Fibroblast of lung (primary cell): Measurements from ENCODE around the gene HERC2. TPM values are rescaled to one million over a fixed set of nuclear protein-coding genes. Genes with fewer than 3 reads are reported as not detected.
"Not testable (repeated sequence)": the region's sequence is repeated elsewhere in the genome, so short reads cannot be mapped to it uniquely, and the experiment has no call there.

Experiments
- DNase-seq, 2 donors: peaks; one replicate each; pipeline versions ENCODE4 v3.0.0 to v3.0.0-alpha.2; 2010; ENCODE audit warnings: low read depth in 2 of 2
- H2AFZ ChIP-seq: 2 replicates; pipeline ENCODE4 v1.5.1; 2012; ENCODE audit warnings: low read length, control low read depth, inconsistent platforms
- H3K27ac ChIP-seq: 2 replicates; pipeline ENCODE4 v1.5.1; 2011; ENCODE audit warnings: low read length, control low read depth; ENCODE audit not compliant: insufficient read depth
- H3K27me3 ChIP-seq: 2 replicates; pipeline ENCODE4 v1.5.1; 2011; ENCODE audit warnings: mild to moderate bottlenecking, low read length; ENCODE audit not compliant: control insufficient read depth, insufficient read depth
- H3K36me3 ChIP-seq: 2 replicates; pipeline ENCODE4 v1.5.1; 2011; ENCODE audit warnings: low read length; ENCODE audit not compliant: control insufficient read depth, insufficient read depth
- H3K4me1 ChIP-seq: 2 replicates; pipeline ENCODE4 v1.5.1; 2011; ENCODE audit warnings: low read length; ENCODE audit not compliant: control insufficient read depth, insufficient read depth; ENCODE audit errors: extremely low read depth
- H3K4me2 ChIP-seq: 2 replicates; pipeline ENCODE4 v1.5.1; 2011; ENCODE audit warnings: low read length, control low read depth; ENCODE audit not compliant: insufficient read depth; ENCODE audit errors: extremely low read depth
- H3K4me3 ChIP-seq, 4 experiments: fragments of 200-600 bp in 1 of 4; sonication (generic) in 1 of 4; replicated peaks in 1 of 4; 2 replicates each; pipeline ENCODE4 v1.5.1; 2011 to 2016; ENCODE audit warnings: low read length in 4 of 4, low read depth in 3 of 4, mild to moderate bottlenecking in 3 of 4, control low read depth in 2 of 4, inconsistent platforms in 1 of 4, mixed read lengths in 1 of 4; ENCODE audit not compliant: insufficient read depth in 1 of 4; ENCODE audit errors: control extremely low read depth in 1 of 4
- H3K79me2 ChIP-seq: 2 replicates; pipeline ENCODE4 v1.5.1; 2012; ENCODE audit warnings: mild to moderate bottlenecking, low read length, inconsistent platforms; ENCODE audit not compliant: control insufficient read depth, insufficient read depth
- H3K9ac ChIP-seq: 2 replicates; pipeline ENCODE4 v1.5.1; 2011; ENCODE audit warnings: mild to moderate bottlenecking, low read length, control low read depth; ENCODE audit not compliant: insufficient read depth
- H3K9me3 ChIP-seq: 2 replicates; pipeline ENCODE4 v1.5.1; 2012; ENCODE audit warnings: low read depth, low read length; ENCODE audit not compliant: control insufficient read depth, insufficient read depth
- H4K20me1 ChIP-seq: 2 replicates; pipeline ENCODE4 v1.5.1; 2011; ENCODE audit warnings: low read length; ENCODE audit not compliant: control insufficient read depth, insufficient read depth; ENCODE audit errors: extremely low read depth
- EZH2 ChIP-seq: IDR thresholded peaks from 2 replicates; pipeline ENCODE4 v1.5.1; 2012; ENCODE audit warnings: low read length, control low read depth, mild to moderate bottlenecking; ENCODE audit errors: missing control alignments
- polyA plus RNA-seq, 2 donors: library from polyadenylated mRNA; depleted of rRNA in 1 of 2; stranded (reverse) in 1 of 2; unstranded in 1 of 2; fragments of >200 nt; gene quantifications; 2 replicates each; pipeline ENCODE4 v1.2.1, GENCODE V29; 2011 to 2012; ENCODE audit warnings: missing spikeins in 1 of 2
- total RNA-seq: library from RNA; depleted of rRNA; stranded (reverse); fragments of >200 nt; gene quantifications from 2 replicates; pipeline ENCODE4 v1.2.1, GENCODE V29; 2014
- TF ChIP-seq, protein P1 (sequence below), 2 donors: IDR thresholded peaks in 1 of 2; conservative IDR thresholded peaks in 1 of 2; 1 replicate in 1 of 2; 2 replicates in 1 of 2; pipeline ENCODE4 v1.5.1; 2011 to 2012; ENCODE audit warnings: low read length in 2 of 2, control low read depth in 1 of 2, inconsistent platforms in 1 of 2, low read depth in 1 of 2, mild to moderate bottlenecking in 1 of 2

HERC2 gene
- total and polyA plus RNA-seq, 2 donors (not counting 1 experiment from before 2014, with no cell fraction given): 12.4 to 55.8 TPM

- Histone ChIP-seq H3K27me3 (no peaks in the 10 kb centered on the region), H3K36me3 (peaks cover 5% of the 10 kb centered on the region)
- TF ChIP-seq, protein P1, sequence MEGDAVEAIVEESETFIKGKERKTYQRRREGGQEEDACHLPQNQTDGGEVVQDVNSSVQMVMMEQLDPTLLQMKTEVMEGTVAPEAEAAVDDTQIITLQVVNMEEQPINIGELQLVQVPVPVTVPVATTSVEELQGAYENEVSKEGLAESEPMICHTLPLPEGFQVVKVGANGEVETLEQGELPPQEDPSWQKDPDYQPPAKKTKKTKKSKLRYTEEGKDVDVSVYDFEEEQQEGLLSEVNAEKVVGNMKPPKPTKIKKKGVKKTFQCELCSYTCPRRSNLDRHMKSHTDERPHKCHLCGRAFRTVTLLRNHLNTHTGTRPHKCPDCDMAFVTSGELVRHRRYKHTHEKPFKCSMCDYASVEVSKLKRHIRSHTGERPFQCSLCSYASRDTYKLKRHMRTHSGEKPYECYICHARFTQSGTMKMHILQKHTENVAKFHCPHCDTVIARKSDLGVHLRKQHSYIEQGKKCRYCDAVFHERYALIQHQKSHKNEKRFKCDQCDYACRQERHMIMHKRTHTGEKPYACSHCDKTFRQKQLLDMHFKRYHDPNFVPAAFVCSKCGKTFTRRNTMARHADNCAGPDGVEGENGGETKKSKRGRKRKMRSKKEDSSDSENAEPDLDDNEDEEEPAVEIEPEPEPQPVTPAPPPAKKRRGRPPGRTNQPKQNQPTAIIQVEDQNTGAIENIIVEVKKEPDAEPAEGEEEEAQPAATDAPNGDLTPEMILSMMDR (conservative IDR thresholded peaks at IDR 0.05 in 1 of 2, IDR thresholded peaks at IDR 0.05 in 1 of 2; ENCODE audit: low read depth in 1 of 2, low read length in 2 of 2): no peak
- no peak for TF ChIP-seq EZH2
These were observed 93.9 kb downstream of the HERC2 start for GRCh38 chr15:28228096-28228495.

GRCh38 chr15:28227303-28227702 lies 94.7 kb downstream of the HERC2 start:
- H3K4me1 ChIP-seq, H3K9ac ChIP-seq, H3K4me3 ChIP-seq, H3K4me2 ChIP-seq, H4K20me1 ChIP-seq, H3K27me3 ChIP-seq, H3K36me3 ChIP-seq, H3K79me2 ChIP-seq, H2AFZ ChIP-seq, H3K27ac ChIP-seq, H3K9me3 ChIP-seq: not testable (repeated sequence)
- TF ChIP-seq, protein P1 (conservative IDR thresholded peaks at IDR 0.05 in 1 of 2, IDR thresholded peaks at IDR 0.05 in 1 of 2; ENCODE audit: low read depth in 1 of 2, low read length in 2 of 2): peak; percentile 25 to 34
- DNase-seq: peak; percentile 2 to 5

More at GRCh38 chr15:28228096-28228495, 93.9 kb downstream of the HERC2 start:
- H3K79me2 ChIP-seq: no peaks in the 10 kb centered on the region
- DNase-seq: no peak
- H3K9ac ChIP-seq: no peak overlapping the region
- no peak overlapping the region for H2AFZ ChIP-seq
- H3K27ac ChIP-seq: no peak overlapping the region
- H3K4me3 ChIP-seq: no peak overlapping the region
- no peaks in the 10 kb centered on the region for H3K4me1 ChIP-seq
- no peaks in the 10 kb centered on the region for H4K20me1 ChIP-seq
- H3K4me2 ChIP-seq: no peak overlapping the region
- H3K9me3 ChIP-seq: no peaks in the 10 kb centered on the region

DNA sequence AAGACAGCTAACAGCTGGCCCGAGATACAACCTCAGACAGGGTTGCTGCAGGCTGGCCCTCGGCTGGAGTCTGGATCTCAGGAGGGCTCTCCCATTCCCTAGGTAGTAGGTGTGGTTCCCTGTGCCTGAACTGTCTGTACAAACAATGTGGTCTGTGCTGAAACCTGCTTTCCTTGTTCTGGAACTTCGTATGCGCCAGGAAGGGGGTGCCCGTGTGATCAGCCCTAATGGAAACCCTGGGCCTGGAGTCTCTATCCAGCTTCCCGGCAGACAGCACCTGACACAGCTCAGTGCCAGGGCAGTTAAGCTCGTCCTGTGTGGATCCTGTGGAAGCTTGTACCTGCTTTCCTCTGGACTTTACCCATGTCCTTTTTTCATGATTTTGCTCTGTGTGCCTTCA lies 99.4 kb downstream of the HERC2 start:
- H3K9ac ChIP-seq: not testable (repeated sequence)

GRCh38 chr15:28221696-28222095 lies 100.3 kb downstream of the HERC2 start:
- DNase-seq, H3K4me2 ChIP-seq: not testable (repeated sequence)

More for the DNA sequence above, 99.4 kb downstream of the HERC2 start:
- H3K79me2 ChIP-seq, H3K9me3 ChIP-seq, DNase-seq, H3K27ac ChIP-seq, H2AFZ ChIP-seq, H3K36me3 ChIP-seq, H3K4me2 ChIP-seq, H3K4me3 ChIP-seq, H4K20me1 ChIP-seq, H3K4me1 ChIP-seq, H3K27me3 ChIP-seq: not testable (repeated sequence)

More at GRCh38 chr15:28221696-28222095, 100.3 kb downstream of the HERC2 start:
- not testable (repeated sequence) for H3K27me3 ChIP-seq, H3K4me1 ChIP-seq, H3K36me3 ChIP-seq, H3K27ac ChIP-seq, H3K9ac ChIP-seq, H4K20me1 ChIP-seq, H3K9me3 ChIP-seq, H2AFZ ChIP-seq, H3K79me2 ChIP-seq, H3K4me3 ChIP-seq
